ENCODE results near the gene BRD1.

BRD1 gene

DNA sequence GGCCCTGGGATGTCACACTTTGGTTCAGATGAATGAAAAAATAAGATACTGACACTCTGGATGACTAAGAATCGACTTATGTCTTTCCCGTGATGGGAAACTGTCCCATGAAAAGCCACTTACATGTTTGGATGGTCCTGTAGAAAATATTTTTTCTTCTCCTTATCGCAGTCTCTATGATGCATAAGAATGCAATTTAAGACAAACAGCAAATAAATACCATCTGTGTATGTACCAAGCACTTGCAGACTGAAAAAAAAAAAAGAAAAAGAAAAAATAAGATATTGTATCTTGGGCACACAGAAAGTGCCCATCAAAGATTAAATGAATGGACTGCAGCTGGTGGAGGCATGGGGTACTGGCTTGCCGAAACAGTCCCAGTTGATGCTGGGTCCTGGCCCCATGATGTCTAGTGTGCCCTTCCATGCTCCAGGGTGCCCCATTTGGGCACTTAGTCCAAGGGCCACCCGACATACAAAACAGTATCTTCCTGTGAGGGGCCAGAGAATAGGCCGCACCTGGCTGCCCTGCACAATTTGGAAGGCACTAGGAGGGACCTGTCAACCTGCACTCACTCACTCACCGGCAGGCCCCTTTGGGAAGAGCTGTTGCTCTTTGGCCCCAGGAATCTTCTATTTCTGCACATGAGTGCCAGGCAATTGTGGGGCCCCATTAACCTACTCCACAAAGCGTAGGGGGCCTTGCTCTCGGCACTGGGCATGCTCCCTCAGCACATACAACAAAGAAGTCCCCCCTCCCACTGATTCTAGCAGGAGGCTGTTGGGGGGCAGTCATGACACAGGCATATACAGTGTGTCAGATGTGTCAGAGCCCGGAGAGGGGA, 23.5 kb upstream of the BRD1 start:
- H3K4me3 ChIP-seq (ENCODE audit: low read length), result no peak overlapping the region
- no peak overlapping the region for H3K9ac ChIP-seq (ENCODE audit: low read depth, low read length)
- H3K36me3 ChIP-seq (ENCODE audit: insufficient read depth, low read length), result no peaks in the 10 kb centered on the region
- H3K27me3 ChIP-seq (ENCODE audit: control insufficient read depth, insufficient read depth, low read length), result peaks cover 42% of the 10 kb centered on the region
- H3K4me2 ChIP-seq (ENCODE audit: low read length), result no peak overlapping the region
- no peaks in the 10 kb centered on the region for H3K9me3 ChIP-seq (replicated peaks; ENCODE audit: low read length)
- peaks cover 26% of the 10 kb centered on the region for H3K4me1 ChIP-seq (ENCODE audit: control insufficient read depth, insufficient read depth, low read length)

GRCh38 chr22:49850021-49850911, 22.6 kb upstream of the BRD1 start:
- no peaks in the 10 kb centered on the region for H3K9me3 ChIP-seq (replicated peaks; ENCODE audit: low read length)
- H3K27me3 ChIP-seq (ENCODE audit: control insufficient read depth, insufficient read depth, low read length), result peaks cover 51% of the 10 kb centered on the region
- H3K4me1 ChIP-seq (ENCODE audit: control insufficient read depth, insufficient read depth, low read length), result peaks cover 17% of the 10 kb centered on the region
- H3K4me2 ChIP-seq (ENCODE audit: low read length), result no peak overlapping the region
- no peaks in the 10 kb centered on the region for H3K36me3 ChIP-seq (ENCODE audit: insufficient read depth, low read length)
- no peak overlapping the region for H3K9ac ChIP-seq (ENCODE audit: low read depth, low read length)
- H3K4me3 ChIP-seq (ENCODE audit: low read length), result no peak overlapping the region

DNA sequence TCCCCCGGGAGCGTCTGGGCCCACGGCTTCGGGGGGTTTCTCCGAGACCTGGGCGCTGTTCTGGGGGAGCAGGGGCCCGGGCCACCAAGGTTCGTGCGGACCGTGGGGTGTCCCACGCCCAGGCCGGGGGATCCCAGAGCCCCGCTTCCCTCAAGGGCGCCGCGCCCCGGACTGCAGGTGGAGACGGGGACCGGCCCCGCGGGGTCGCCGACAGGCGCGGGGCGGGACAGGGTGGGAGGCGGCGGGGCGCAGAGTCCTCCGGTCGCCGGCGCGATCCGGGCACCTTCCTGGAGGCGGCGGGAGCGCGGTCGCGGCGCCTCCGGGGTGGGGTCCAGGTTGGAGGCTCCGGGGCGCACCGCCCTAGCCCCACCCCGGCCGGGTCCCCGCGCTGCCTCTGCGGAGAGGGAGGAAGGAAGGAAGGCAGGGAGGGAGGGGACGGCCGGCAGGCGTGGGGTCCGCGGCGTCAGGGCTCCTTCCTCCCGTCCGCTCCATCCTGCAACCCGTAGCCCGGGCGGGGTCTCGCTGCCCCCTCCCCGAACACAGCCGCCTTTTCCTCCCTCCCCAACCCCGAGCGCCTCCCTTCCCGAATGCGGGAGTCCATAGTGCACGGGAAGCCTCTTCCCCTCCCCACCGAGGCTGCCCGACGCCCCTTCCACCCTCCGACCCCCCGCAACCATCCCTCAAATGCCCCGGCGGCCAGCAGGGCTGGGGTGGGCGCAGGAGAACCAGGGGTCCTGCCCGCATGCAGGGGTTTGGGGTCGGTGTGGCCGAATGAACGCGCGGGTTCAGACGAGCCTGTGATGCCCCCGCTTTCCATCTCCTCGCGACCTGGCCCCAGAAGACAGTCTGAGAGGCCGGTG, 21.7 kb upstream of the BRD1 start:
- H3K27me3 ChIP-seq (ENCODE audit: control insufficient read depth, insufficient read depth, low read length), result peaks cover 58% of the 10 kb centered on the region
- H3K4me1 ChIP-seq (ENCODE audit: control insufficient read depth, insufficient read depth, low read length), result peaks cover 13% of the 10 kb centered on the region
- no peaks in the 10 kb centered on the region for H3K9me3 ChIP-seq (replicated peaks; ENCODE audit: low read length)
- peak overlapping the region; percentile 56 for H3K4me2 ChIP-seq (ENCODE audit: low read length)
- no peaks in the 10 kb centered on the region for H3K36me3 ChIP-seq (ENCODE audit: insufficient read depth, low read length)
- no peak overlapping the region for H3K4me3 ChIP-seq (ENCODE audit: low read length)
- H3K9ac ChIP-seq (ENCODE audit: low read depth, low read length), result no peak overlapping the region

- Histone ChIP-seq H3K27me3 (ENCODE audit: control insufficient read depth, insufficient read depth, low read length) (peaks cover 65% of the 10 kb centered on the region), H3K4me1 (ENCODE audit: control insufficient read depth, insufficient read depth, low read length) (peaks cover 13% of the 10 kb centered on the region), H3K36me3 (ENCODE audit: insufficient read depth, low read length) (no peaks in the 10 kb centered on the region), H3K9ac (ENCODE audit: low read depth, low read length) (no peak overlapping the region), H3K9me3 (replicated peaks; ENCODE audit: low read length) (no peaks in the 10 kb centered on the region), H3K4me3 (ENCODE audit: low read length) (peak overlapping the region; percentile 57), H3K4me2 (ENCODE audit: low read length) (peak overlapping the region; percentile 66)
These were observed 21.1 kb upstream of the BRD1 start for GRCh38 chr22:49848690-49849160.

DNA sequence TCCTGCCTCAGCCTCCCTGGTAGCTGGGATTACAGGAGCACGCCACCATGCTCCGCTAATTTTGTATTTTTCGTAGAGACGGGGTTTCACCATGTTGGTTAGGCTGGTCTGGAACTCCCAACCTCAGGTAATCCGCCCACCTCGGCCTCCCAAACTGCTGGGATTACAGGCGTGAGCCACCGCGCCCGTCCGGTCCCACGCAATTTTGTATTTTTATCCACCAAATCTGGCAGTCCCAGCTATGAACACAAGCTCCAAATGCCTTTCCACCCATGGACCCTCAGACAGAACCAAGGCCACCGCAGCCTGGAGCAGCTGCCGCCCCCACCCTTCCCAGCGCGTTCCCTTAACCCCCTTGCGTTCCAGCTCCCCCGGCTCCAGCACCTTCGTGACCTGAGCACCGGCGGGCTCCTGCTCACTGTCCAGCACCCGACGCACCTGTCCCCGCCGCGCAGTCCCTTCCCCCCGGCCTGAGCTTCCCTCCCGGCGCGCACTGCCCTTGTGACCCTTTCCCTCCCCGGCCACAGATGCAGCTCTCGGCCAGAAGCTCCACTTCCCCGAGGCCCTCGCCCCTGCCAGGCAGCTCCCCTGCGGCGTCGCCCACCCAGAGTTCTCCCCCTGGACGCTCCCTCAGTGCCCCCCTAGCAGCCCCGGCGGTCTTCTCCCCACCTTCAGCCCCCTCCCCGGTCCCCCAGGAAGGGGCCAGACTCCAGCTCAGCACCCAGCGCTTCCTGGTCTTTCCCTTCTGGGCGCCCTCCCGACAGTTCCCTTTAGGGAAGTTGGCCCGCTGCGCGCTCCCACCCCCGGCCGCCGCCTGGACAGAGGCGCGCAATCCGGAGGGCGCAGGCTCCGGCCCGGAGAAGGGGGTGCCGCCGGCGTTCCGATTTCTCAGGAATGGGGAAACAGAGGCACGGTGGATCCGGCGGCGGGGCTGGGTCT, 20.3 kb upstream of the BRD1 start:
- Histone ChIP-seq H3K4me2 (ENCODE audit: low read length) (peak overlapping the region; percentile 66), H3K9ac (ENCODE audit: low read depth, low read length) (no peak overlapping the region), H3K27me3 (ENCODE audit: control insufficient read depth, insufficient read depth, low read length) (peaks cover 65% of the 10 kb centered on the region), H3K4me3 (ENCODE audit: low read length) (peak overlapping the region; percentile 57), H3K4me1 (ENCODE audit: control insufficient read depth, insufficient read depth, low read length) (peaks cover 13% of the 10 kb centered on the region), H3K9me3 (replicated peaks; ENCODE audit: low read length) (no peaks in the 10 kb centered on the region), H3K36me3 (ENCODE audit: insufficient read depth, low read length) (no peaks in the 10 kb centered on the region)

- H3K4me1 ChIP-seq (ENCODE audit: control insufficient read depth, insufficient read depth, low read length), result peaks cover 8% of the 10 kb centered on the region
- no peak overlapping the region for H3K9ac ChIP-seq (ENCODE audit: low read depth, low read length)
- no peaks in the 10 kb centered on the region for H3K36me3 ChIP-seq (ENCODE audit: insufficient read depth, low read length)
- no peak overlapping the region for H3K4me2 ChIP-seq (ENCODE audit: low read length)
- peaks cover 66% of the 10 kb centered on the region for H3K27me3 ChIP-seq (ENCODE audit: control insufficient read depth, insufficient read depth, low read length)
- H3K4me3 ChIP-seq (ENCODE audit: low read length), result no peak overlapping the region
- H3K9me3 ChIP-seq (replicated peaks; ENCODE audit: low read length), result no peaks in the 10 kb centered on the region
These were observed 18.2 kb upstream of the BRD1 start for GRCh38 chr22:49845666-49846459.

GRCh38 chr22:49845241-49845640, 17.6 kb upstream of the BRD1 start:
- H3K4me2 ChIP-seq (ENCODE audit: low read length), result no peak overlapping the region
- no peak overlapping the region for H3K4me3 ChIP-seq (ENCODE audit: low read length)
- peaks cover 60% of the 10 kb centered on the region for H3K27me3 ChIP-seq (ENCODE audit: control insufficient read depth, insufficient read depth, low read length)
- peaks cover 8% of the 10 kb centered on the region for H3K4me1 ChIP-seq (ENCODE audit: control insufficient read depth, insufficient read depth, low read length)
- H3K9ac ChIP-seq (ENCODE audit: low read depth, low read length), result no peak overlapping the region
- H3K36me3 ChIP-seq (ENCODE audit: insufficient read depth, low read length), result no peaks in the 10 kb centered on the region
- no peaks in the 10 kb centered on the region for H3K9me3 ChIP-seq (replicated peaks; ENCODE audit: low read length)

DNA sequence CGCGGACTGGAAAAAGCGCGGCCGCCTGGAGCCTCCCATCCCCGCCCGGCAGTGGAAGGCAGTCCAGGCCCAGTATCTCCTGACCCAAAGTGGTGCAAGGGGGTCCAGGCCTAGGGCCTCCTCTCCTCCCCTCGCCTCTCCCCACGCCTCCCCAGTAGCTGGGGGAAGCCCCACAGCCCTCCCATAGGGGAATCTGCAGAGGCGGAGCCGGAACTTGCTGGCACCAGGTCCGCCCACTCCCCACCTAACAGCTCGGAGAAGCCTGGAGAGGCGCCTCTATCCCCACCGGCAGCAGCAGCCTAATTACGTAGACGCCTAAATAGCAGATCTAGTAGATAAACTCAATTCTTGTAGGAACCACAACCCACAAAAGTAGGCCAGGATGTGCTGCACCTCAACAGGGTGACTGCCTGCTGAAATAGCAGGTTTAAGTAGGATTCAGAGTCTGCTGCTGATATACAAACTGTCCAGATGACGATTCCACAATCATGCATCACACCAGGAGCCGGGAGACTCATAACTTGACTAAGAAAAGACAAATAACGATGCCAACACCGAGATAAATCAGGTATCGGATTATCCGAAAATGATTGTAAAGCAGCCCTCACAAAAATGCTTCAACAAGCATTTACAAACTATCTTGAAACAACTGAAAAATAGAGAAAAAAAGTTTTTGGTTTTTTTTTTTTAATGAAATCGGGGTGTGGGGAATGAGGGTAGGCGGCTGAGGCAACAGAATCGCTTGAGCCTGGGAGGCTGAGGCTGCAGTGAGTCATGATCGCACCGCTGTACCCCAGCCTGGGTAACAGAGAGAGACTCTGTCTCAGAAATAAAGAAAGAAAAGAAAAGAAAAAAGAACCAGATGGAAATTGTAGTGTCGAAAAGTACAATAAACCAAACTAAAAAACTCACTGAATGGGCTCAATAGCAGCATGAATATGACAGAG, 11.4 kb upstream of the BRD1 start:
- no peak overlapping the region for H3K4me3 ChIP-seq (ENCODE audit: low read length)
- H3K9me3 ChIP-seq (replicated peaks; ENCODE audit: low read length), result no peaks in the 10 kb centered on the region
- H3K36me3 ChIP-seq (ENCODE audit: insufficient read depth, low read length), result no peaks in the 10 kb centered on the region
- H3K27me3 ChIP-seq (ENCODE audit: control insufficient read depth, insufficient read depth, low read length), result peaks cover 18% of the 10 kb centered on the region
- H3K4me1 ChIP-seq (ENCODE audit: control insufficient read depth, insufficient read depth, low read length), result no peaks in the 10 kb centered on the region
- H3K4me2 ChIP-seq (ENCODE audit: low read length), result no peak overlapping the region
- no peak overlapping the region for H3K9ac ChIP-seq (ENCODE audit: low read depth, low read length)

GRCh38 chr22:49833340-49834007, 5.8 kb upstream of the BRD1 start:
- Histone ChIP-seq H3K9me3 (replicated peaks; ENCODE audit: low read length) (peaks cover 3% of the 10 kb centered on the region), H3K4me1 (ENCODE audit: control insufficient read depth, insufficient read depth, low read length) (no peaks in the 10 kb centered on the region), H3K9ac (ENCODE audit: low read depth, low read length) (no peak overlapping the region), H3K4me3 (ENCODE audit: low read length) (no peak overlapping the region), H3K36me3 (ENCODE audit: insufficient read depth, low read length) (no peaks in the 10 kb centered on the region), H3K4me2 (ENCODE audit: low read length) (no peak overlapping the region), H3K27me3 (ENCODE audit: control insufficient read depth, insufficient read depth, low read length) (peaks cover 23% of the 10 kb centered on the region)
